A549 (cell line): ENCODE results near the gene IQSEC3. TPM values are rescaled to one million over a fixed set of nuclear protein-coding genes. Genes with fewer than 3 reads are reported as not detected.

Source experiments
- ATAC-seq, 2 experiments: fragments of 200-7000 bp in 1 of 2; fragments of >200 bp in 1 of 2; cut with Nextera tagmentation in 1 of 2; cut with Tn5 transposase in 1 of 2; 3 replicates each; pipeline versions ENCODE4 v1.8.0 to v1.9.1; 2018 to 2020; ENCODE audit warnings: mild to moderate bottlenecking in 1 of 2, moderate library complexity in 1 of 2
- CTCF ChIA-PET: fragments of 300-600 bp; sonication (Branson Sonifier 250); formaldehyde crosslinking; extraction: SDS; loops from one replicate; lab custom pipeline; 2021; ENCODE audit warnings: antibody characterized with exemption, inconsistent platforms; lab: Yijun Ruan, JAX
- POLR2A ChIA-PET: fragments of 350-600 bp; formaldehyde crosslinking; extraction: SDS; loops from one replicate; lab custom pipeline; 2021; ENCODE audit warnings: antibody characterized with exemption, inconsistent platforms; lab: Yijun Ruan, JAX
- DNase-seq, 2 experiments: peaks; one replicate each; pipeline versions ENCODE4 v3.0.0 to v3.0.0-alpha.2; 2011 to 2016; ENCODE audit warnings: low read depth in 1 of 2, low spot score in 1 of 2
- FAIRE-seq: peaks from 2 replicates; lab custom pipeline; 2011; peaks lifted over from hg19 to GRCh38; lab: Jason Lieb, UNC
- H3K27ac ChIP-seq, 2 experiments: fragments of >200 bp; sonication (Bioruptor Twin); formaldehyde crosslinking; 3 replicates each; pipeline ENCODE4 v1.5.1; 2016 to 2017
- H3K4me1 ChIP-seq: fragments of >200 bp; sonication (Bioruptor Twin); formaldehyde crosslinking; 3 replicates; pipeline ENCODE4 v1.6.1; 2016
- H3K4me2 ChIP-seq: fragments of >200 bp; sonication (Bioruptor Twin); formaldehyde crosslinking; 3 replicates; pipeline ENCODE4 v1.6.1; 2016
- H3K4me3 ChIP-seq: fragments of >200 bp; sonication (Bioruptor Twin); formaldehyde crosslinking; 3 replicates; pipeline ENCODE4 v1.5.1; 2016
- H3K9me3 ChIP-seq: fragments of >200 bp; sonication (Bioruptor Twin); formaldehyde crosslinking; 3 replicates; pipeline ENCODE4 v1.6.1; 2016
- BHLHE40 ChIP-seq: IDR thresholded peaks from 2 replicates; pipeline ENCODE4 v1.6.1; 2012; ENCODE audit warnings: low read depth, low read length, inconsistent platforms
- CBX2 ChIP-seq: fragments of 200-600 bp; sonication (generic); IDR thresholded peaks from 2 replicates; pipeline ENCODE4 v1.6.1; 2016; ENCODE audit warnings: low read depth, mild to moderate bottlenecking, borderline replicate concordance
- CBX8 ChIP-seq: fragments of 200-600 bp; sonication (generic); IDR thresholded peaks from 2 replicates; pipeline ENCODE4 v1.6.1; 2016
- CEBPB ChIP-seq, 2 experiments: fragments of >200 bp in 1 of 2; sonication (Bioruptor Twin) in 1 of 2; formaldehyde crosslinking in 1 of 2; IDR thresholded peaks; 2 replicates each; pipeline ENCODE4 v1.6.1; 2012 to 2016
- EHMT2 ChIP-seq: fragments of 200-600 bp; sonication (generic); IDR thresholded peaks from 2 replicates; pipeline ENCODE4 v1.6.1; 2016; ENCODE audit warnings: antibody characterized with exemption, low read depth, mild to moderate bottlenecking, moderate library complexity
- EP300 ChIP-seq, 2 experiments: fragments of >200 bp; sonication (Bioruptor Twin); formaldehyde crosslinking; IDR thresholded peaks; 2 replicates in 1 of 2; 3 replicates in 1 of 2; pipeline ENCODE4 v1.6.1; 2016 to 2017
- ESRRA ChIP-seq: fragments of 150-350 bp; IDR thresholded peaks from 2 replicates; pipeline ENCODE4 v1.6.1; 2014; ENCODE audit warnings: mild to moderate bottlenecking, low read length, borderline replicate concordance
- FOSB ChIP-seq: fragments of 250-450 bp; sonication (Bioruptor Pico); IDR thresholded peaks from 2 replicates; pipeline ENCODE4 v1.5.0; 2020; ENCODE audit warnings: mild to moderate bottlenecking, moderate library complexity
- FOSL2 ChIP-seq, 2 experiments: fragments of 450-650 bp in 1 of 2; fragments of >200 bp in 1 of 2; sonication (Bioruptor Twin) in 1 of 2; formaldehyde crosslinking; IDR thresholded peaks; 2 replicates each; pipeline versions ENCODE4 v1.5.0 to v1.6.1; 2016 to 2020; ENCODE audit warnings: mild to moderate bottlenecking in 1 of 2, moderate library complexity in 1 of 2
- FOXS1 ChIP-seq: fragments of 250-450 bp; sonication (Bioruptor Pico); IDR thresholded peaks from 2 replicates; pipeline ENCODE4 v1.5.0; 2020; ENCODE audit warnings: mild to moderate bottlenecking, moderate library complexity
- GATA3 ChIP-seq: IDR thresholded peaks from 2 replicates; pipeline ENCODE4 v1.6.1; 2012; ENCODE audit warnings: borderline replicate concordance
- HES2 ChIP-seq: fragments of >200 bp; sonication (Bioruptor Twin); formaldehyde crosslinking; IDR thresholded peaks from 2 replicates; pipeline ENCODE4 v1.6.1; 2016
- HEYL ChIP-seq: fragments of 250-450 bp; sonication (Bioruptor Pico); IDR thresholded peaks from 2 replicates; pipeline ENCODE4 v1.8.0; 2021; ENCODE audit warnings: mild to moderate bottlenecking, moderate library complexity
- HOXA7 ChIP-seq: fragments of 250-450 bp; sonication (Bioruptor Pico); IDR thresholded peaks from 2 replicates; pipeline ENCODE4 v1.5.0; 2020; ENCODE audit warnings: mild to moderate bottlenecking, moderate library complexity
- HOXB13 ChIP-seq: fragments of 250-450 bp; sonication (Bioruptor Pico); IDR thresholded peaks from 2 replicates; pipeline ENCODE4 v1.5.0; 2020; ENCODE audit warnings: low read depth, mild to moderate bottlenecking, moderate library complexity
- JUNB ChIP-seq: fragments of >200 bp; sonication (Bioruptor Twin); formaldehyde crosslinking; IDR thresholded peaks from 2 replicates; pipeline ENCODE4 v1.6.1; 2016
- MAX ChIP-seq: IDR thresholded peaks from 2 replicates; pipeline ENCODE4 v1.6.1; 2012
- MAZ ChIP-seq: fragments of 150-350 bp; IDR thresholded peaks from 2 replicates; pipeline ENCODE4 v1.6.1; 2014; ENCODE audit warnings: antibody characterized with exemption, low read depth, low read length, borderline replicate concordance
- PBX3 ChIP-seq: IDR thresholded peaks from 2 replicates; pipeline ENCODE4 v1.6.1; 2012
- PHF8 ChIP-seq: fragments of 200-600 bp; sonication (generic); IDR thresholded peaks from 2 replicates; pipeline ENCODE4 v1.6.1; 2016; ENCODE audit warnings: low read depth, mild to moderate bottlenecking, antibody characterized with exemption, moderate library complexity, borderline replicate concordance
- POLR2A ChIP-seq: IDR thresholded peaks from 2 replicates; pipeline ENCODE4 v1.6.1; 2012; ENCODE audit warnings: mild to moderate bottlenecking, low read length
- POLR2AphosphoS2 ChIP-seq: conservative IDR thresholded peaks from 2 replicates; pipeline ENCODE4 v1.6.1; 2012; ENCODE audit warnings: low read length, improper control_type of control experiment, inconsistent platforms
- RAD21 ChIP-seq, 2 experiments: fragments of >200 bp in 1 of 2; sonication (Bioruptor Twin) in 1 of 2; formaldehyde crosslinking in 1 of 2; IDR thresholded peaks in 1 of 2; conservative IDR thresholded peaks in 1 of 2; 2 replicates in 1 of 2; 3 replicates in 1 of 2; pipeline ENCODE4 v1.6.1; 2012 to 2018; ENCODE audit warnings: inconsistent platforms in 1 of 2
- RFX5 ChIP-seq: fragments of 450-650 bp; IDR thresholded peaks from 2 replicates; pipeline ENCODE4 v1.7.1; 2014; ENCODE audit warnings: antibody characterized with exemption, mild to moderate bottlenecking, moderate library complexity
- RNF2 ChIP-seq: fragments of 200-600 bp; sonication (generic); IDR thresholded peaks from 2 replicates; pipeline ENCODE4 v1.6.1; 2016; ENCODE audit warnings: low read depth, mild to moderate bottlenecking, antibody characterized with exemption, moderate library complexity, borderline replicate concordance
- SMC3 ChIP-seq: fragments of >200 bp; sonication (Bioruptor Twin); formaldehyde crosslinking; IDR thresholded peaks from 3 replicates; pipeline ENCODE4 v1.6.1; 2018; ENCODE audit warnings: inconsistent platforms
- SREBF2 ChIP-seq: fragments of 450-650 bp; IDR thresholded peaks from 2 replicates; pipeline ENCODE4 v1.6.1; 2014; ENCODE audit warnings: mild to moderate bottlenecking, moderate library complexity
- ZSCAN20 ChIP-seq: fragments of 250-450 bp; sonication (Bioruptor Pico); IDR thresholded peaks from 2 replicates; pipeline ENCODE4 v1.8.0; 2022; ENCODE audit warnings: mild to moderate bottlenecking, moderate library complexity
- WGBS: methylation state at CpG from one replicate; pipeline ENCODE4 v1.1.6; 2017; ENCODE audit errors: missing lambda C conversion rate; 5-methylcytosine and 5-hydroxymethylcytosine counted together
- polyA plus RNA-seq, 4 experiments: library from polyadenylated mRNA; depleted of rRNA in 3 of 4; stranded (reverse); fragments of >200 nt; fragmentation: RNase III in 1 of 4; extraction: RNeasy Plus Mini Kit Qiagen cat#74134 plus additional on column Dnase treatment in 1 of 4; gene quantifications; 2 replicates in 3 of 4; 3 replicates in 1 of 4; pipeline ENCODE4 v1.2.3, GENCODE V29; 2011 to 2017
- TF ChIP-seq, protein P1 (sequence below): fragments of 450-650 bp; IDR thresholded peaks from 2 replicates; pipeline ENCODE4 v1.6.1; 2014; ENCODE audit warnings: antibody characterized with exemption

The IQSEC3 gene
- polyA plus RNA-seq, 2 of the 4 experiments (the other 2 are of a cell fraction) = not detected

DNA sequence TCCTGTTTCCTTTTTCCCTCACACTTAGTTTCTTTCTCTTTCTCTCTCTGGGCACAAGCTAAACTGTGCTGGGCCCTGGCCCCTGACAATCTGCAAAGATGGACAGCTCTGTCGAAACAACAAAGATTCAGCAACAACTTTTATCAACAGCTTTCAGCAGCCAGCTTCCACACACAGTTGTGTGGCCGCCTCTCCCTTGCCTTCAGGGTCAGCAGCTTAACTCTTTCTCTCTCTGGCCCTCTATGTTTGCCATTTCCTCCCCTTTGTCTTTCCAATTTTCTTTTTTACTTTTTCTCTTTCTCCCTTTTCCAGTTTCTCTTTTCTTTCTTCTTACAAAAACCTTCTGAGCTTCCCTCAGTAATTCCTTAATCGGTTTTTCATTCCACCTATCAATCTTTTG is 43.3 kb downstream of the IQSEC3 start:
- no peak for FAIRE-seq
- H3K4me2 ChIP-seq = no peak overlapping the region
- ATAC-seq = no peak

DNA sequence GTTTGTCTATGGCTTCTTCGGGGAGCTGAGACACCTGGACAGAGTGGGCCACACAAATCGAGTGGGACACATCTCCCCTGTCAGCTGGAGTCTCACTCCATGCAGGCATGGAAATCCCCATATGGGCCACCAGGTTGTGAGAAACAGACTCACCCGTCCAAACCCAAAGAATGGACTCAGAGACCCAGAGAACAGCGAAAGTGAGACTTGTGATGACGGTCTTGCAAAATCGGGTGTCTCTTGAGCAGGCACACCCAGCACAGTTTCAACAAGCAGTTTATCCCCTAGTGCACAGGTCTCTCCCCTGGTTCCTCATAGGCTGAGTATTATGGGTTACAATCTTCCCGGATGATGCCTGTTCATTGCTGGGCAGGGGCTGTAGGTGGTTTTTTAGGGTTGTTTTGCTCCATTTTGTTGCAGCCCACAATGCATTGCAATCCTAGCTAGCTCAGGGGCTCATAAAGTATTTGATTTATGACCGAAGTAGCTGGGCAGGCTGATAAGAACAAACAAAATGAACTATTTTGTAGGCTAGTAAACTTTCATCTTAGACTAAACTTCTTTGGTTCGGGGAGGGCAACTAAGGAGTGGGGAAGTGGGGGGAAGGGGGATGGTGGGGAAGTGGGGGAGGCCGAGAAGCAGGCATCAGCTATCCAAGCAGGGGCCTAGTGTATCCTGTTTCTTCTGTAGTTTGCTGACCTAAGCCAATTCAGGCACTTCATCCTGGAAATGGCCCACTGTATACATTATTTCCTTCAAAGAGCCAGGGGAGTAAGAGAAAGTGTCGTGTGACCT is 45.3 kb downstream of the IQSEC3 start:
- POLR2A ChIA-PET = no interaction called here
- FAIRE-seq (no peak), DNase-seq (no peak), ATAC-seq (no peak)
- TF ChIP-seq ZSCAN20 (CRISPR knock-in tag) (no peak), CEBPB (IDR thresholded peaks at IDR 0.05) (no peak), RAD21 (conservative IDR thresholded peaks at IDR 0.05 in 1 of 2, IDR thresholded peaks at IDR 0.05 in 1 of 2) (no peak), HOXA7 (CRISPR knock-in tag) (no peak), EHMT2 (no peak), MAX (no peak), RFX5 (no peak), POLR2A (no peak), ESRRA (no peak), SREBF2 (no peak), FOSB (CRISPR knock-in tag) (no peak), PBX3 (no peak), FOXS1 (no peak), BHLHE40 (no peak), RNF2 (no peak), HES2 (no peak), HEYL (CRISPR knock-in tag) (no peak)
- TF ChIP-seq, protein P1, sequence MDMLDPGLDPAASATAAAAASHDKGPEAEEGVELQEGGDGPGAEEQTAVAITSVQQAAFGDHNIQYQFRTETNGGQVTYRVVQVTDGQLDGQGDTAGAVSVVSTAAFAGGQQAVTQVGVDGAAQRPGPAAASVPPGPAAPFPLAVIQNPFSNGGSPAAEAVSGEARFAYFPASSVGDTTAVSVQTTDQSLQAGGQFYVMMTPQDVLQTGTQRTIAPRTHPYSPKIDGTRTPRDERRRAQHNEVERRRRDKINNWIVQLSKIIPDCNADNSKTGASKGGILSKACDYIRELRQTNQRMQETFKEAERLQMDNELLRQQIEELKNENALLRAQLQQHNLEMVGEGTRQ = no peak
- H3K4me1 ChIP-seq = no peaks in the 10 kb centered on the region
- H3K9me3 ChIP-seq = no peaks in the 10 kb centered on the region
- no peak overlapping the region for H3K4me3 ChIP-seq
- CTCF ChIA-PET = interaction anchor here (0.7 to 1.5 kb wide), 4 partner anchors 42 to 108 kb away, joined by 3 read pairs; no protein-coding TSS in a partner anchor
- H3K27ac ChIP-seq = no peak overlapping the region
- WGBS = 52% methylated on average over 11 of the region's 11 CpGs
- H3K4me2 ChIP-seq = no peak overlapping the region

More for the DNA sequence above, 43.3 kb downstream of the IQSEC3 start:
- Histone ChIP-seq H3K4me3 (no peak overlapping the region), H3K27ac (no peak overlapping the region), H3K9me3 (no peaks in the 10 kb centered on the region), H3K4me1 (no peaks in the 10 kb centered on the region)
- ChIA-PET CTCF (interaction anchor here (0.9 to 1.7 kb wide), 4 partner anchors 8 to 110 kb away, joined by 3 to 5 read pairs (median 4); no protein-coding TSS in a partner anchor), POLR2A (no interaction called here)
- TF ChIP-seq GATA3 (no peak), SREBF2 (no peak), CBX2 (no peak), HEYL (CRISPR knock-in tag) (no peak), MAZ (no peak), RFX5 (no peak), HOXB13 (CRISPR knock-in tag) (no peak), EP300 (IDR thresholded peaks at IDR 0.05) (no peak), PHF8 (no peak), SMC3 (no peak), JUNB (no peak), HOXA7 (CRISPR knock-in tag) (no peak), CBX8 (no peak), POLR2AphosphoS2 (no peak), FOSL2 (IDR thresholded peaks at IDR 0.05) (no peak), FOSL2 (CRISPR knock-in tag; IDR thresholded peaks at IDR 0.05) (no peak)
- 24% methylated on average over 3 of the region's 3 CpGs for WGBS
- no peak for DNase-seq
